Hematopoietic multipotent progenitor cell (in vitro differentiated cells): ENCODE data around the gene AKAIN1. TPM values are rescaled to one million over a fixed set of nuclear protein-coding genes. Genes with fewer than 3 reads are reported as not detected.

Experiments used
- DNase-seq, 3 donors: peaks; one replicate each; pipeline ENCODE4 v3.0.0-alpha.2; 2011 to 2015; ENCODE audit warnings: low read depth in 2 of 3, low spot score in 2 of 3
- total RNA-seq: library from RNA; depleted of rRNA; stranded (reverse); fragments of >200 nt; gene quantifications from one replicate; pipeline ENCODE4 v1.2.3, GENCODE V29; 2012

The AKAIN1 gene
- total RNA-seq, 1 donor, result not detected

DNA sequence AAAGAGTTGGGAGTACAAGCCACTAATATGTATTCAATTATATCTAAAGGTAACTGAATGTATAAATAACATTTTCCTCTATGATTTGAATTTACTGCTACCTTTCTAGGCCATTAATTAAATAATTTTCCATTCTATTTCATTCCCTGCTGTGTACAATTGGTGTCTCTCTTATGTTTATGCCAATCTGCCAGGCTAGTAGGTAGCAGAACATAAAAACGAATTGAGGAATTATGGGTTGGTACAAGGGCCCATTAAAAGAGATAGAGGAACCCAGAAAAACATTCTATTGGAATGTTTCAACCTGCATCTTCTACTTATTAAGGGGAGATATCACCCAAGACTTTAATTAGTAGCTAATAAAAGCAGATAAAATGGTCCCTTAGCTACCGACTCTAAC lies 32.2 kb downstream of the AKAIN1 start:
- no peak for DNase-seq

DNA sequence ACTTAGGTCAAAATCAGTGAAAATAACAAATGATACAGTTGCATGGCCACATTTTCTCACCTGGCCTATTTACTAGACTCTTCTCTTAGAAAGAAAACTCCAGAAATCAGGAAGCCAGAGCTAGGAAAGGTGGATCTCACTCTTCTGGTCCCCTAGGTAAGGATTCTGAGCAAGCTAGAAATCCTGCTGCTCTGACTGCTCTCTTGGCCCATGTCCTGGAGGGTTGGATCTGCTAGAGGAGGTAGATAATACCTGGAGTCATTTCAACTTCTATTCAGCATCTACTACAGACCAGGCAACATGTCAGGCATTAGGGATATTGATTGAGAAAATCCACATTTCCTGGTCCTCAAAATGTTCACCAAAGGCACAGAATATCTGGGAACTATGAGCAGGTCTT lies 34.9 kb downstream of the AKAIN1 start:
- no peak for DNase-seq

DNA sequence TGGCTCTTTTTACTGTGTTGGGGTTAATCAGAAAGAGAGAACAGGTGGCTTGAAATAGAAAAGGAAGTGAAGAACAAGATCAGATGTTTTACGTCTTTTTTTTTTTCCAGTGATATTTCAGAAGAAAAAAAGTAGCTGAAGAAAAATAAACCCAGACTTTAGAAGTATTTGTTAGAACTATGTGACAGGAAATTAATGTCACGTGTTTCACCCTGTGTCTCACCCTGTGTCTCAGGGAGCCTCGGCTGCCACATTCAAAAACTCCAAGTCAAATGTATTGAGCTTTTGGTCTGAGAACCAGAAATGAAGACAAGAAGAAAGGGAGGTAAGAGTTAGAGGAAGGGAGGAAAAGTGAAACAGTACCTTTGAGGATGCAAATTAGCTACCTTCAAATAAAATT lies 38.0 kb downstream of the AKAIN1 start:
- DNase-seq, result peak in 1 of 3 donors; percentile 7

DNA sequence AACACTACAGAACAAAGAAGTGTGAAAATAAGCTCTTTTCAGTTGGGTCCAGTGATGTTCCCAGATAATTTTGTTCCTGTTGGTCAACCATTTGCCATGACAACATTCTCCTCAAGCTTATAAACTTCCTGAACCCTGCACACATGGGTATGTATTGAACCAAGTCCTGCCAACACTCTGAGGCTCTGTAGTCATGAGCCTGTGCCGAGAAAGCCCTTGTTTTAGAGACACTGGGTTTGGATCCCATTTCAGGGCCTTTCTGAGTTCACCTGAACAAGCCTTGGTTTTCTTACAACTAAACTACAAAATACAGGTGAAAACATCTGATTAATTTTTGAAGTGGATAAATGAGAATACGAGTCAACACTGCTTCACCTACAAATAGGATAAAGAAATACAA lies 38.5 kb downstream of the AKAIN1 start:
- no peak for DNase-seq

DNA sequence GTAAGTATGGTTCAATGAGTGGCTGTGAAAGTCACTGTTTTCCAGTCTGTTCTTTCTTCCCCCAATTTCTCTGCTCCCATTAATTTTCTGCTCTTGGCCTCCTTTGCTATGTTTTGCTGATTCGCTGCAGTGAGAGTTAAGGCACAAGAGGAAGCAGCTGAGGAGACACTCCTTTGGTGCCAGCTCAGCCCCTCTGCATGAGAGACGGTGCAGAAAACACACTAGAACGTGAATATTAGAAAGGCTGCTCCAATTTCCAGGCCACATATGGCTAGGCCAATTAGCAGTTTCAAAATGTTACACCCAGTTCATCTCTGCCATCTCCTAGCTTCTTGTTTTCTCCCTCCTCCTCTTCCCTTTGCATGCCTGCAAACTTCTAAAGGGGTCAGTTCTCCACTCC lies 38.9 kb downstream of the AKAIN1 start:
- DNase-seq, result no peak

DNA sequence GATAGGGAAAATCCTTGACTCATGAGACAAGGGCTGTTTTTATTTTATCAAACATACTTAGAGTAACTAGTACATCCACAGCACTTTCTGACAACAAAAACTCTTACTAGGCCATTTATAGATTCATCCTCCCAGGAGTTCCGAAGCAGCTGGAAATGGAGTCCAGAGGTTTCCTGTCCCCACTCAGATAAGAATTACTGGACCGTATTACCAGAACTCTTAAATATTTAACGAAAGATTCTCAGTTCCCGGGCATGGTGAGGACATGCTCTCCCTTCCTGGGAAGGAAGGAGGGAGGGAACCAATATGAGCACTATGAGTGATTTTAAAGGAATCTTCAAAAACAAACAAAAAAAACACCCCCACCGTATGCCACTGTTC lies 41.2 kb downstream of the AKAIN1 start:
- DNase-seq, result no peak

DNA sequence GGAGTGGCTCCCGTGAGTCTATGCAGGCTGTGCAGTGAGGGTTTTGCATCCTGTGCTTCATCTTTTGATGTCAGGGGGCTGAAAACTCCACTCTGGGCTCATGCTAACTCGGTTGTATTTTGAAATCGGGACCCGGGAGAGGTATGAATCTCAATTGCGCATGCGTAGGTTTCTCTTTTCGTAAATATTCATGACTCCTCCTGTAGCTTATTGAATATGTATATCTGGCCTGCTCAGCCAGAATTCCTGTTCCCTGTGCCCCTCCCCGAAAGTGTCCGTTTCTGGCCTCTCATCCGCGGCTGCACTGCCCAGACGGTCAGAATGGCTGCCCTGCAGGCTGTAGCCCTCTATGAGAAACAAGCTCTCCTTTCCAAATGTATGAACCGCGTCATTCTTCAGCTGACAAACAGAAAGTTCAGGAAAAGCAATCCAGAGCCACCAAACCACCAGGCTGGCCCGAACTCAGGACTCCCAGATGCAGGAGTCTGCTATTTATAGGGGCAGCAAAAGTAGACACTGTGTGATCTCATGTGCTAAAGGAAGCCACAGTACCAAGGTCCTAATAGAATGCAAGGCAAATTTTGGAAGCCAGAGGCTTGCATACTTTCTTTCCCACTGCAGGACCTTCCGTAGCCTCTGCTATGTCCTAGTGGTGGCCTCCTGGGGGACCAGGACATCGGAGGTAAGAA lies 41.7 kb downstream of the AKAIN1 start:
- no peak for DNase-seq

DNA sequence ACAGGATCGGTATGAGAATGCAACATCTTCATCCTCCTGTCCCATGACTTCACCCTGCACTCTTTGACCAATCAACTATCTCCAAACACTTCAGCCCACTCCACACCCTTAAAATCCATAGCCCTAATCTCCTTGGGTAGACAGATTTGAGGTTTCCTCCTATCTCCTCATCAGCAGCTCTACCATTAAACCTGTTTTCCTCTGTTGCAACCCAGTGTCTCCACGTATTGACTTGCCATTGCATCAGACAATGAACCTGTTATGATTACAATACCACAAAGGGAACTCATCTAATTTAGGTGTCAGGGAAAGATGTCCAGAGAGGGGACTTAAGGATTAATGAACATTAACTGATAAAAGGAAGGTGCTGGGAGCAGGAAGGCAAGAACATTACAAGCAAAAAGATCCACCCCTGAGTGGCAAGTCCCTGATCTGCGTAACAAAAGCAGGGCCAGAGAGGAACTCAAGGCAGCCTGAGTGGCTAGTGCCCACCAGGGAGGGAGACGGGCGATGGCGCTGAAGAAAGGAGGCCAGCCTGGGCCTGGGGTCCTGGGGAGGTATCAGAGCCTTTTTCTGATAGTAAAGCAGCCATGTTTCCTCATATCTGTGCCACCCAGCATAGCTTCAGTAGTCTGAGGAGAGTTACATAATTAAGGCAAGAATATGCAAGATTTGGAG lies 44.6 kb downstream of the AKAIN1 start:
- DNase-seq, result no peak

DNA sequence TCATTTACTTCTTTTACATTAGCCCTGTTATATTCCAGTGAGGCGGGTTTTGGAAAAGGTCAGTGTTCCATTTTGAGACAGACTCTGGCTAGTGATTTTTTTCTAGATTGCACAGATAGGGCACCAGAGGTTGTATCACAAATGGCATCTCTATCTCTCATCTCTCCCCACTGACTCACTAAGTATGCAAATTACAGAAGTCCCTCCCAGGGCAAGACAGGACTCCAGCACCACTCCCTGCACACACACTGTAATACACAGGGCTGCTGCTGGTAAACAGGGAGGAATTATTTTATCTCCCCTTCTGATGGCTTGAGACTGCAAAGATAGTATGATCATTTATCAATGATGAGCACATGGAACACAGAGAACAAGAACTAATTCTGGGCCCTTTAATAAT lies 46.2 kb downstream of the AKAIN1 start:
- DNase-seq, result no peak

DNA sequence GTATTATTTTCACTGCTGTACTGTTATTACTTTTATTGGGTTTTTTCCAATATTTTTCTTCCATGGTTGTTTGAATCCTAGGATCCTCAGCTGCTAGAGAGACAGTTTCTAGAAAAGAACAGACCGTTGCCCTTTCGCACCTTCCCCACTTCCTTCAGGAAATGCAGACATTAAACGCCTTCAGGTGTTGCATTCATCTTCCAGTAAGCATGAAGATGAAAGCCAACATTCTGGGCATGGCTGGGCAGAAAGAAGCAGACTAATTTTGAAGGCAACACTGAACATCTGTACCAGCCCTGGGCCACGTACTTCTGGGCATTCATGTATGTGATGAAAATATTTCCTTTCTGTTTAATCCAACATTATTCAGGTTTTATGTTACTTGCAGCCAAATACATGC lies 51.0 kb downstream of the AKAIN1 start:
- no peak for DNase-seq

DNA sequence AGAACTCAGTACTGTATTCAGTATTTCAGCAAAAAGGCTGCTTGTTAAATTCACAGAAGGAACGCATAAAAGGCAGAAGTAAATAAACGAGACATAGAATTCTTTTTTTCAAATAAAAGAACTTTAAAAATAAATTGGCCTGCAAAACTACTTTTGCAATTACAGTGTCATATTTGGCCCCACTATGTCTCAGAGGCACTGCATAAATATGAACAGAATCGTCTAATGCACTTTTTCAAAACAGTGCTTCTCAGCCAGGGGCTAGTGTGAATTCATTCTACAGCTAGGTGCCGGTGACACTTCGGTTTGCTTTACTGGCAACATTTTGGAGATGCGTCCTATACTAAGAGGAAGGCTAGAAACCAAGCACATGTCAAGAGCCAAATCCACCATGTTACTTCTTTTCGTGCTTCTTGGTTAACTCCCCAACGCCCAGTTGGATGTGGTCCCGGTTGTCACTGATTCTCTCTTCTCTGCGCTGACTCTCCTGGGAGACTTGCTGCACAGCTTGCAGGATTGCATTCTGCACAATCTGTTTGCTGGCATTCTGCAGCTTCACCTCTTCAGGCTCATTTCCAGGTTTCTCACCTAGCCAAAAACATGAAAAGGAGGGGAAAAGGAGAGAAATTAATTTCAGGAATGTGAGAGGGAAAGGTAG lies 51.8 kb downstream of the AKAIN1 start:
- DNase-seq, result no peak

DNA sequence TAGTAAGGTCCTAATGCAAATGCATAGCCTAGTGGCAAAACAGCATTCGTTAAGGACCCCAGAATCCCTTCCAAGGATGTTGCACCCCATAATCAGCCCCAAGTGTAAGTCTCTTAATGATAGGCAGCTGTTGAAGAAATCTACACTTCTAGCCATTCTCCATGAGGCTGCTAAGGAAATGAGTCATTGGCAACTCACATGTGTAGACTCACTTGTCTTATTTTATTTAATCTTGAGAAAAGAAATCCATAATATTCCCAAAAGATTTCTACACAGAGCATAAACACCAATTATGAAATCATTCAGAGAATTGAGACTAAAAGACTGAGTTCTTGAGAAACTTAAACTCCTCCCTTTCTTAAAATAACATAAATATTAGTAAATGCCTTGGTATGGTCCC lies 52.4 kb downstream of the AKAIN1 start:
- DNase-seq, result no peak

DNA sequence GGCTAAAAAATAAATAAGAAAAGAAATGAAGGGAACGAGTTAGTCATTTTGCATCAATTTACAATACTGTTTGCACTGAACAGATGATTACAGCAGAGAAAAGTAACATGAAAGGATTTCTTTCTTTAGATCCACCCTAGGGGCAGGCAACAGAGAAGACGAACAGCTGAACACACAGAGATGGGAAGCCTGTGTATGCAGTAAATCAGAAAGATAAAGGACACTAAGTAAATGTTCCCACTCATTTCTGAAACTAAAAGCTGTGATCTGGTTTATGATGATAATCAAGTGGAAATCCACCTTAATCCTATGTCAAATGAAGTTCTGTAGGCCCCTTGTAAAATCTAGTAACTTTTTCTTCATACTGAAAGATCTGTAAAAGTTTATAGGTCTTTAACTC lies 54.2 kb downstream of the AKAIN1 start:
- no peak for DNase-seq

DNA sequence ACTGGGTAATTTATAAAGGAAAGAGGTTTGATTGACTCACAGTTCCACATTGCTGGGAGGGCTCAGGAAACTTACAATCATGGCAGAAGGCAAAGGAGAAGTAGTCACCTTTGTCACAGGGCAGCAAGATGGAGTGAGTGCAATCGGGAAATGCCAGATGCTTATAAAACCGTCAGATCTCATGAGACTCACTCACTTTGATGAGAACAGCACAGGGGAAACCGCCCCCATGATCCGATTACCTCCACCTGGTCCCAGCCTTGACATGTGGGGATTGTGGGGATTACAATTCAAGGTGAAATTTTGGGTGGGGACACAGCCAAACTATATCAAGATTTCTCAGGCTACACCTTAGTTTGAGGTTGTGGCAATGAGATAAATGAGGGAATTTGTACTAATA lies 54.9 kb downstream of the AKAIN1 start:
- DNase-seq, result no peak

DNA sequence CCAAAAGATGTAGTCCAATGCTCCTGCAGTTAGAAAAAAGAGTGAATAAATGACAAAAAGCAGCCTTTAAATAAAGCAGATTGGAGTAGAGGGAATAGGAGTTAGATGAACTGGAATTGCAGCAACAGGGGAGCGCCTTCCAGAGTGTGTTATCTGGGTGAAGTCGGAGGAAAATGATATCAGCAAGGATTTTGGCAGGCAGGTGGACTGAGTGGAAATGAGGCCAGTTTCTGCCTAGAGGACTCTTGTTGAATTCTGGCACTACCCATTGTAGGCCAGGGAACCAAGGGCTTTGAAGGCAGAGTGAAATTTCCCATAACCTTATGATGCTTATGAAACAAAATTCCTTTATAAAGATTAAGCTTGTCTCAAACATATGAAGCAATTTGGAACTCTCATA lies 59.8 kb downstream of the AKAIN1 start:
- no peak for DNase-seq

DNA sequence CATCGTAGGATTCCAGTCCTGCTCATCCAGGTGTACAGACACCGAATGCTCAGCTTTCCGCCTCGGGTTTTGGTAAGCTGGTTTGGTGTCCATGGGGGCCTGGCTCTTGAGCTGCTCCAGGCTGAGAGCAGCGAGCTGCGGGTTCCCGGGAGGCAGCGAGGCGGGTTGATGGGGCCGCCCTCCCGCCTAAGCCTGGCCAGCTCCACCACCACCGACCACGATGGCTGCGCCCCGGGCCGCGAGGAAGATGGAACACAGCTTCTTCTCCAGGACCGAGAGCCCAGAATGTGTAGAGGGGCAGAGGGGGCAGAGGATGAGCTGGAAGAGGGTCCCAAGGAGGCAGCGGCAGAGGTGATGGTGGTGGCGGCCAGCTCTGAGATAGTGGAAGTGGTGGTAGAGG lies 64.1 kb downstream of the AKAIN1 start:
- no peak for DNase-seq

DNA sequence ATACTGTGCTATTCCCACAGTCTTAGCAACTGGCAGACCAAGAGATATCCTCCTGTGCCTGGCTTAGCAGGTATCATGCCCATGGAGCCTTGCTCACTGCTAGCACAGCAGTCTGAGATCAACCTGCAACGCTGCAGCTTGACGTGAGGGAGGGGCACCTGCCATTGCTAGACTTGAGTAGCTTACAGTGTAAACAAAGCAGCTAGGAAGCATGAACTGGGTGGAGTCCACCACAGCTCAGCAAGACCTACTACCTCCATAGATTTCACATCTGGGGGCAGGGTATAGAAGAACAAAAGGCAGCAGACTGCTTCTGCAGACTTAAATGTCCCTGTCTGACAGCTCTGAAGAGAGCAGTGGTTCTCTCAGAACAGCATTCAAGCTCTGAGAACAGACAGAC lies 74.8 kb downstream of the AKAIN1 start:
- DNase-seq, result no peak

DNA sequence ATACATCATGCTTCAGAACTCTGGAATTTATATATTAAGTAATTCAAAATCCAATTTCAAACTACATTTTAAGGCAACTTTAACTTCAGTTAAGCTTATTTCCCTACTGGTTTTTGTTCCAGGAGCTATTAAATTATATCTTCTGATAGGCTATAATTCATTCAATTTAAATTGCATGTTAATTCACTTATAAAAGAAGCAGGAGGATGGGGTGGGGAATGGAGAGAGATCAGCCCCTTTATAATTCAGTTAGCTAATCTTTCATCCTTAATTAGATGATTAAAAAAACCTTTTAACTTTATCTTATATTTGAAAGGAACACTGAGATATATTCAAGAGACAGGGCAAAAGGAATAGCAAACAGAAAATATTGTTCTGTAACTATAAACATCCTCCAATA lies 86.8 kb downstream of the AKAIN1 start:
- DNase-seq, result no peak

DNA sequence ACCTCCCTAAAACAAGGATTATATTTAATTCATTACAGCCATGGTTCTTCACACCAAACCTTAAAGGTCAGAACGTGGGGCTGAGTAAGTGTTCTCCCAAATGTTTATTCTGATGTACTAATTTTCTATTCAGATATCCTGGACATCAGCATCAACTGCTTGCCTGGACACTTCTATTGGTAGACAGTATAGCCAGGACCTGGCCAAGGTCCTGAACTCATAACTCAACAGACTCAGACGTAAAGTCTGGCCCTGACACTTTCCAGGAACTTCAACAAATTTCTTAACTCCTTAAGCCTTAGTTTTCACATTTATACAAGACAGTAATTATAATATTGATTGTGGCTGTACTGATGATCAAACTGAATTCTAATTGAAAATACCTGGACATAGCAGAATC lies 89.1 kb downstream of the AKAIN1 start:
- peak in 1 of 3 donors; percentile 24 for DNase-seq

DNA sequence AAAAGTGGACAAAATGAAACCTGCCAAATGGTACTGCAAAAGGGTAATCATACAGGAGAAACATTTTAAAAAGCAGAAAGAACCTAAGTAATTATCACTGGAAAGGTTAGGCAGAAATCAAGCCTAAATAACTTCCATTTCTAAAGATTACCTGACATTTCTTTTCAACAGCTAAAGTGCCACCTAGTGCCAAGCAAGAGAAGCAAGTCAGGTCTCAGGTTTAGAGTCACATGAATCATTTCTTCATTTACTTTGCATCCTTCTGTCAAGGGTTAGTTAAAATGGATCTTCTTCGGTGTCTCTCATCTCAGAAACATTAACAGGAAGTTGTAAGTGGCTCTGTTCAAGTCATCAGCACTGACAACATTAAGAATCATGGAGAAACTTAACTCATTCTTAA lies 90.3 kb downstream of the AKAIN1 start:
- peak in 1 of 3 donors; percentile 48 for DNase-seq

DNA sequence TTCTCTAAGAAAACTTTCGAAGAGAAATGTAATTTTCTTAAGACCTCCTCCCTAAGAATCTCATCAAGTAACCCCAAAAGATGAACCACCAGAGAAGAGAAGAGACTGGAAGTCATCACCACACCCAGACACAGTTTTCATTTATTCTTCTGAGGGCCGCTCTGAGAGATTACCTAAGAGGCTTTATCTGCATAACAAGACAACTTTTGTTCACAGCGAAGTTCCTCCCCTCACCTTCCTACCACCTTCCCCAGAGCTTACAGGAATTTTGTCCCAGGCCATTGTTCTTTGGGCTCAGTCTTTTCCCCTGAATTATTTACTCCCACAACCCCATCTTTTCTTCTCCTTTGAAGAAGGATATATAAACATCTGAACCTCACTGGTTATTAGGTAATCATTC lies 92.8 kb downstream of the AKAIN1 start:
- DNase-seq, result no peak

DNA sequence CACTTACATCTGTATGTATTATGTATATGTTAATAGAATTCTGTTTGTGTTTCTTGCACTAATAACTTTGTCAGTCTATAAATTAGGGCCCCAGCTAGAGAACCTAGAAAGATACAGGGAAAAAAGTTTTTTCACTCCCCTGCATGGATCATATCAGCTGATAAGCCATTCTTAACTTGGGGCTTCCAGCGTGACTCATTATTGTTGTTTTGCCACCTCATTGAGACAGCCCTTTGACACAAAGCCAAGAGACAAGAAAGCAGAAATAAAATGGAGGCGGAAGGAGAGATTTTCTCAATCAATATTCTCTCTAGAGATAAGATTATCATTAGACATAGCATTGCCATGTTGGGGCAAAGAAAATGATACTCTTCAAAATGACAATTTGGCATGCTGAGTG lies 93.4 kb downstream of the AKAIN1 start:
- DNase-seq, result peak in 2 of 3 donors; percentile 22 to 36
